D341Med (cell line): ENCODE results near the gene ALPG.
"Not testable (repeated sequence)": the region's sequence is repeated elsewhere in the genome, so short reads cannot be mapped to it uniquely, and the experiment has no call there.

Source experiments
- DNase-seq: peaks from one replicate; pipeline ENCODE4 v3.0.0; 2012; ENCODE audit warnings: low spot score

The ALPG gene

DNA sequence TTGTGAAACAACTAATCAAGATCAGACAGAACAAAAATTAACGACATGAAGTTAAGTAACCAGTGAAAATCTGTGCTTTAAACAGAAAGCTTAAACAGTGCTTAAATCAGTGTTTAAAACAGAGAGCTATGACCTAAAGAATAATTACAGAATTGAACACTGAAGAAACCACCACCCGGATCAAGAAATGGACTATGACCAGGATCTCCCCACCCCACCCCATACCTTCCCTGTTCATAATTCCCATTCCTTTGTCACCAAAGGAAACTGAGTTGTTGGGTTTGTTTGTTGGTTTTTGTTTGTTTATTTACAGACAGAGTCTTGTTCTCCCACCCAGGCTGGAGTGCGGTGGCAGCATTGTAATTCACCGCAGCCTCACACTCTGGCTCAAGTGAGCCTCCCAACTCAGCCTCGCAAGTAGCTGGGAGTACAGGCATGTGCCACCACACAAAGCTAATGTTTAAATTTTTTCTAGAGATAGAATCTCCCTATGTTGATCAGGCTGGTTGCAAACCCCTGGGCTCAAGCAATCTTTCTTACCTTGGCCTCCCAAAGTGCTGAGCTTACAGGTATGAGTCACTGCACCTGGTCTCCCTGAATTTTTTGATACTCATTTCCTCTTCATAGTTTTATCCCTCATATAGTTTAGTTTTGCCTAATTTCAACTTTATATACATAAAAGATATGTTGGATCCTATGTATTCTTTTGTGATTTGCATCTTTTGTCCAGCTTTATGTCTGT, 8.2 kb upstream of the ALPG start:
- DNase-seq: no peak

GRCh38 chr2:232400256-232401015, 6.2 kb upstream of the ALPG start:
- no peak for DNase-seq

DNA sequence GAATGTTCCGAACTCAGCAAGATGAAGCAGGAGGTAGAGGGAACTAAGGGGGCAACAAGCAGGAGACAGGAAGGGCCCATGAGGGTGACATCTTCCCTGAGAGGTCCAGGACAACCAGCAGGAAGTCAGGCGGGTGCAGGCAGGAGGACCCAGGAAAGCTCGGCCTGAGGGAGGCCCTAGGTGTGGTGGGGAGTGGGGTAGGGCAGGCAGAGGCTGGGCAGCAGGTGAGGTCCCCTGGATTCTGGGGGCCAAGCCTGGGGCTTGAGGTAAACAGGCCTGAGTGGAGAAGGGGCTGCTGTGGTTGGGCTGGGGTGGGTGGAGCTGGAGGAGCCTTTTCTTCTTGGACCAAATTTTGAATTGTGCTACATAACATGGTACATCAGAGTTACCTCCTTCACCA, 4.1 kb upstream of the ALPG start:
- DNase-seq: no peak

DNA sequence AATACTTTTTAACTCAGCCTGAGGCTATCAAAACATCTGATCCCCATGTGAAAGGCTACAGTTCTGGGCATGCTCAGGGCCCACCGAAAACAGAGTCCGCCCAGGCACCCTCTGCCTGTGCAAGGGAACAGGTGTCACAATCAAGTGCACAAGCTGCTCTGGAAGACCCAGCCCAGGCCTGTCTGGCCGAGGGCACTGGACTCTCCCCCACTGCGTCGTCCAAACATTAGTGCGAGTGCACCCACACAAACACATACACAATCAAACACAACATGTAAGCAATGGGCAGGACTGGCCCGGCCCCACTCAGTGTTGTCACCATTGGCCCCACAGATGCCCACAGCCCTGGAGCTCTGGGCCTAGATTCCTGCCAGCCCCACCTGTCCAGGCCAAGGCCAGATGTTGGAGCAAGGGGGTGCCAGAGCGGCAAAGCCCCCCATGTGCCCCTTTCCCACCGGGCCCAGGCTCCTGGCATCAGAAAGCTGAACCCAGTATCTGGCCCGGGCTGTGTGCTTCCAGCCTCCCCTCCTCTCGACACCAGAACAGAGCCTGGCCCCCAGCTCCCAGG, 617 bp upstream of the ALPG start:
- no peak for DNase-seq

- DNase-seq: not testable (repeated sequence)
These were observed 945 bp downstream of the ALPG start for GRCh38 chr2:232407428-232408150.

DNA sequence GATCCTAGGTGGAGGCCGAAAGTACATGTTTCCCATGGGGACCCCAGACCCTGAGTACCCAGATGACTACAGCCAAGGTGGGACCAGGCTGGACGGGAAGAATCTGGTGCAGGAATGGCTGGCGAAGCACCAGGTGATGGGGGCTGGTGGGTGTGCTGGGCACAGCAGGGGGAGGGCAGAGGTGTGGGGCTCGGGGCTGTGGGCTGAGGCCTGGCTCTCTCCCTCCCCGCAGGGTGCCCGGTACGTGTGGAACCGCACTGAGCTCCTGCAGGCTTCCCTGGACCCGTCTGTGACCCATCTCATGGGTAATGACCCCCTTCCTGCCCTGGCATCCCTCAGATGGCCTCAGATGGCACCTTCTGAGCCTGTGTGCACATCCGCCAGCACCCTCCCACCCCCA, 1.6 kb downstream of the ALPG start:
- not testable (repeated sequence) for DNase-seq

GRCh38 chr2:232409617-232410016, 3.0 kb downstream of the ALPG start:
- DNase-seq: not testable (repeated sequence)

DNA sequence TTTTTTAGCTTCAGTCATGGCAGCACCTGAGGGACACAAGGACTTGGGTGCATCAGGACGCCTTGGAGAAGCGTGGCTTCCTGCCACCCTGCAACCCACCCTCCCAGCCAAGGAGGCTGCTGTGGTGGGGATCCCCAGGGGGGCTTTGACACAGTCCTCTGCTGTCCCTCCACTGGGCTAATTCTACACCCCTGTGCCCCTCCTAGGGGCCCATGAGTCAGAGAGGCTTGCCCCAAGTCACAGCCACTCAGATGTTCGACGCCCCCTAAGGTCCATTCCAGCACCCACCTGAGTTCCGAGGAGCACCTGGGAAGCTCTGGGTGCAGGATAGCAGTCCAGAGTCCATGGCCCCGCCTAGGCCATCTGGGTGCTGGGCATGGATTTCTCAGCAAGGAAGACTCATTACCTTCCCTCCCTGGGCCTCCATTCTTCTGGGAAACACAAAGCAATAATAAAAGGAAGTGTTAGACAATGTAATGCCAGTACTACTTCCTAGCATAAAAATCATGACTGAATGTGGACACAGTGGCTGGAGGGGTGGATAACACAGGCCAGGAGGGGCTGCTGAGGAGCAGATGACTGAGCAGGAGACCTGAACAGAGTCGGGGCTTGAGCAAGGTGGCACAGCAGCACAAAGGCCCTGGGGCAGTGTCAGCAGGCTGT, 3.7 kb downstream of the ALPG start:
- DNase-seq: no peak

DNA sequence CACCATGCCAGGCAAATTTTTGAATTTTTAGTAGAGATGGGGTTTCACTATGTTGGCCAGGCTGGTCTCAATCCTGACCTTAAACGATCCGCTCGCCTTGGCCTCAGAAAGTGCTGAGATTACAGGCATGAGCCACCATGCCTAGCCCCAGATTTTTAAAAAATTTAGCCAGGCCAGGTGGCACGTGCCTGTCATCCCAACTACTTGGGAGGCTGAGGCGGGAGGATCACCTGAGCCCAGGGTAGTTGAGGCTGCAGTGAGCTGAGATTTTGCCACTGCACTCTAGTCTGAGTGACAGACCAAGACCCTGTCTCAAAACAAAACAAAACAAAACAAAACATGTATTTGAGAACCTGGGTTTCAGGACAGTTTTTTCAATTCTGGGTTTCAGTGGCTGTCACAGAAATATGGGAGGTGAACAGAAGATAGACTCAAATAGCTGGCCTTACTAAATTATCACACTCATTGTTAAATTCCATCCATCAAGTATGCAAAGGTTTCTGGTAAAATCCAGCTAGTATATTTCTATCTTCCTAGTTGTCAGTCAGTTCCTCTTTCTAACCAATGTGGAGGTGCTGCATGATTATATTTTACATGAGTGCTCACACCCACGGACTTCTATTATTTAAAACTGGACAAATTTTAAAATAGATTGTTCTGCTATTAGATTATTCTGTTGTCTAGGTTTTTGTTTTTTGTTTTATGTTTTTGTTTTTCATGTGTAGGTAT, 5.4 kb downstream of the ALPG start:
- DNase-seq: no peak

- no peak for DNase-seq
These were observed 6.3 kb downstream of the ALPG start for GRCh38 chr2:232412986-232413385.

GRCh38 chr2:232415138-232415690, 8.6 kb downstream of the ALPG start:
- no peak for DNase-seq

GRCh38 chr2:232415736-232416520, 9.3 kb downstream of the ALPG start:
- DNase-seq: peak; percentile 5

- DNase-seq: peak; percentile 12
These were observed 10.2 kb downstream of the ALPG start for GRCh38 chr2:232416521-232417470.

DNA sequence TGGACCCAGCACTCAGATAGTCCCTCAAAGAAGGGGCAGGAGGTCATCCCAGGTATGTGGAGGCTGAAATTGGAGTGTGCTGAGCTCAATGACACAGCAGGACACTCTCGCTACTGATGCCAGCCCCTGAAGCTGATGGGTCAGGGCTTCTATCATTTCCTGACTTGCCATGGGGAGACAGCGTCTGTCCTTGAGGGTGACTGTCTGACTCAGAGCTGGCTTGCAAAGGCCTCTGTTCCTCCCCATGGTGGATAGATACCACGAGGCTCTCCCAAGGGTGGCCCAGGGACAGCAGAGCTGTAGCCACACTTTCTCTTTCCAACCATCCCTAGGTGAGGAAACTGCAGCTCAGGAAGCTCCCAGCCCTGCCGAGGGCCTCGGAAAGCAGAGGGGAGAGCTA, 10.8 kb downstream of the ALPG start:
- DNase-seq: peak; percentile 14

DNA sequence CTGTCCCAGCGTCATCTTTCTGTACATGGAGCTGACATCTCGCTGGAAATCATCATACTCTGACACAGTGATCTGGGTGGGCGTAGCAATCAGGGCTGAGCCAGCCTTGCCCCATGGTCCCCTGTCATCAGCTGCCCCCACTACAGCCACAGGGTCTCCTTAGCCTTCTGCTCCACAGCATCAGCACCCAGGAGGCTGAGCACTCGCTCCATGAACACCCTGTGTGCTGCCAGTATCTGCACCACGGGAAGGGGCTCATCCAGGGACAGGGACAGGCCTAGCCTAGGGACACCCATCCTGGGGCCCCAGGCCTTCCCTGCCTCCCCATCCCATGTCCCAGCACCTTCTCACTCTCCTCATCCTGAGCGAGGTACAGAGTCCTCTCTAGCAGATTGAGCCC, 11.4 kb downstream of the ALPG start:
- peak; percentile 4 for DNase-seq

GRCh38 chr2:232418466-232419244, 12.0 kb downstream of the ALPG start:
- DNase-seq: peak; percentile 20

GRCh38 chr2:232419245-232420072, 12.8 kb downstream of the ALPG start:
- DNase-seq: peak; percentile 33
